Measurements from ENCODE around the gene SATB1. TPM values are rescaled to one million over a fixed set of nuclear protein-coding genes. Genes with fewer than 3 reads are reported as not detected.

SATB1 gene
- total and polyA plus RNA-seq, 2 of the 8 experiments (the other 6 are each of a cell fraction or from before 2014, with no cell fraction given) = 18.8 to 28.0 TPM

DNA sequence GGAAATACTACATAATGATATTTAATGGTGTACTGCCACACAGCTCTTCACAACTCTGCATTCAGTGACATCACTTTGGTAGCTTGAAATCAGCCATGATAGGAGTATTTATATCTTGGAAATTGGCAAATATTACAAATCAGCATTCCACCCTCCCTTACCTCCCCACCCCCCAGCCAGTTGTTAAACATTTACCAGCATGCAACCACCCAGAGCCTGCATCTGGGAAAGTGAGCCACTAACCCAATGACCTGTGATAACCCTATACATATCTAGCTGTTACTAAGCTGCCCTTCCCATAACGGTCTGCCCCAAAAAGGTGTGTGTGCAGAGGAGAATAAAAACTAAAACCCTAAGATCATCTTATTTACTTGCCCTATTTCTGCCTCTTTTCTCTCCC is 44.6 kb upstream of the SATB1 start:
- no peak overlapping the region for H2BK120ac ChIP-seq (replicated peaks; ENCODE audit: low read depth, low read length)
- H3K9ac ChIP-seq (replicated peaks in 1 of 4; ENCODE audit: extremely low read depth in 1 of 4, low read depth in 3 of 4, low read length in 3 of 4) = no peak overlapping the region
- H3K14ac ChIP-seq (ENCODE audit: insufficient read length) = no peak overlapping the region
- H3K23ac ChIP-seq (ENCODE audit: insufficient read length) = no peak overlapping the region
- H3K79me1 ChIP-seq (ENCODE audit: low read depth, low read length) = no peaks in the 10 kb centered on the region
- H3K9me3 ChIP-seq (ENCODE audit: insufficient read depth in 2 of 2, low read depth in 1 of 2, low read length in 1 of 2) = no peaks in the 10 kb centered on the region
- no peak overlapping the region for H2BK12ac ChIP-seq (ENCODE audit: low read depth, low read length)
- TF ChIP-seq JUN (IDR thresholded peaks at IDR 0.05; ENCODE audit: low read depth, low read length) (no peak), TEAD4 (IDR thresholded peaks at IDR 0.05; ENCODE audit: low read depth, low read length) (no peak), NRF1 (IDR thresholded peaks at IDR 0.05; ENCODE audit: low read depth, low read length) (no peak), YY1 (IDR thresholded peaks at IDR 0.05; ENCODE audit: low read depth, low read length) (no peak), CHD2 (IDR thresholded peaks at IDR 0.05; ENCODE audit: low read length) (no peak), POLR2AphosphoS5 (IDR thresholded peaks at IDR 0.05; ENCODE audit: low read depth, low read length) (no peak), SRF (IDR thresholded peaks at IDR 0.05; ENCODE audit: low read depth, low read length) (no peak), CREB1 (IDR thresholded peaks at IDR 0.05) (no peak), RXRA (IDR thresholded peaks at IDR 0.05; ENCODE audit: insufficient read depth, low read depth, low read length) (no peak), SIRT6 (IDR thresholded peaks at IDR 0.05; ENCODE audit: low read length) (no peak), RFX5 (IDR thresholded peaks at IDR 0.05; ENCODE audit: borderline replicate concordance, low read depth, low read length) (no peak), TBP (IDR thresholded peaks at IDR 0.05; ENCODE audit: low read depth, low read length) (no peak), RBBP5 (IDR thresholded peaks at IDR 0.05; ENCODE audit: borderline replicate concordance, low read depth, low read length) (no peak)
- H3K4me3 ChIP-seq (ENCODE audit: extremely low read depth in 1 of 4, insufficient read depth in 2 of 4, low read depth in 3 of 4, low read length in 4 of 4) = no peak overlapping the region
- DNase-seq (ENCODE audit: low read depth in 1 of 2, low spot score in 2 of 2) (no peak), FAIRE-seq (no peak)
- WGBS, 2 experiments (ENCODE audit: extremely low coverage in 1 of 2, insufficient coverage in 1 of 2, insufficient read length in 1 of 2, insufficient replicate concordance in 2 of 2, low coverage in 1 of 2, low lambda C conversion rate in 2 of 2, missing lambda C conversion rate in 1 of 2) = 92% methylated on average over 1 of the region's 1 CpG; no CpG with 5 or more reads in 1 of the 2 experiments
- no peak overlapping the region for H2BK15ac ChIP-seq (ENCODE audit: low read length)
- no peak overlapping the region for H2BK5ac ChIP-seq (ENCODE audit: low read depth, low read length)
- no peak overlapping the region for H3K4ac ChIP-seq (replicated peaks; ENCODE audit: insufficient read length, low read depth, low read length)
- H3K27me3 ChIP-seq (replicated peaks in 1 of 4; ENCODE audit: control insufficient read depth in 3 of 4, extremely low read depth in 1 of 4, insufficient read depth in 3 of 4, low read length in 3 of 4) = no peaks in the 10 kb centered on the region
- H3K4me1 ChIP-seq (replicated peaks in 1 of 4; ENCODE audit: control insufficient read depth in 3 of 4, insufficient read depth in 4 of 4, low read length in 3 of 4) = peaks cover 0 to 4% (median 0%) of the 10 kb centered on the region in 4 experiments; a peak in 1 of 7 replicates
- H4K91ac ChIP-seq (replicated peaks; ENCODE audit: insufficient read length, low read length) = no peak overlapping the region
- H3K79me2 ChIP-seq (ENCODE audit: control insufficient read depth in 1 of 2, insufficient read depth in 2 of 2, low read length in 2 of 2) = no peaks in the 10 kb centered on the region
- H3K27ac ChIP-seq (ENCODE audit: low read depth, low read length) = no peak overlapping the region
- 0 out of 8 replicates have a peak, but pooled peaks cover 0 to 2% (median 0%) of the 10 kb centered on the region in 4 experiments for H3K36me3 ChIP-seq (ENCODE audit: control insufficient read depth in 2 of 4, insufficient read depth in 4 of 4, low read length in 3 of 4)
- ChIA-PET CTCF (ENCODE audit: partially characterized antibody) (interaction anchor here (0.7 to 1.3 kb wide), 2 partner anchors 24 to 377 kb away, joined by 3 to 4 read pairs; no protein-coding TSS in a partner anchor), POLR2A (ENCODE audit: partially characterized antibody) (no interaction called here)
- no peak overlapping the region for H2AFZ ChIP-seq (ENCODE audit: low read length)
- H3K18ac ChIP-seq (ENCODE audit: extremely low read depth, low read length) = no peak overlapping the region
- H4K8ac ChIP-seq (ENCODE audit: extremely low read depth, insufficient read depth, low read length) = no peak overlapping the region
- no peaks in the 10 kb centered on the region for H3K23me2 ChIP-seq (ENCODE audit: low read depth, low read length)
- no peak overlapping the region for H2AK5ac ChIP-seq (ENCODE audit: low read depth, low read length)
- H4K5ac ChIP-seq (ENCODE audit: insufficient read length, low read depth, low read length) = no peak overlapping the region
- no peak overlapping the region for H2BK20ac ChIP-seq (ENCODE audit: low read length)
- no peaks in the 10 kb centered on the region for H4K20me1 ChIP-seq (replicated peaks in 1 of 2; ENCODE audit: control insufficient read depth in 1 of 2, insufficient read depth in 2 of 2, low read length in 2 of 2)
- no peak overlapping the region for H3K56ac ChIP-seq (replicated peaks; ENCODE audit: insufficient read length, low read depth, low read length)
- H3K4me2 ChIP-seq (ENCODE audit: insufficient read depth in 1 of 2, low read depth in 2 of 2, low read length in 2 of 2) = no peak overlapping the region

All from H1 (cell line).